Loucy (cell line): Measurements from ENCODE around the gene HSCB.

ENCODE experiments used
- EZH2phosphoT487 ChIP-seq: fragments of 200-600 bp; IDR thresholded peaks from 2 replicates; pipeline ENCODE4 v1.6.1; 2018; ENCODE audit warnings: antibody characterized with exemption, mild to moderate bottlenecking, moderate library complexity, borderline replicate concordance
- TF ChIP-seq, protein P1 (sequence below): fragments of 200-600 bp; sonication (generic); conservative IDR thresholded peaks from 2 replicates; pipeline ENCODE4 v1.5.1; 2014; ENCODE audit warnings: mild to moderate bottlenecking, antibody characterized with exemption, low read length

DNA sequence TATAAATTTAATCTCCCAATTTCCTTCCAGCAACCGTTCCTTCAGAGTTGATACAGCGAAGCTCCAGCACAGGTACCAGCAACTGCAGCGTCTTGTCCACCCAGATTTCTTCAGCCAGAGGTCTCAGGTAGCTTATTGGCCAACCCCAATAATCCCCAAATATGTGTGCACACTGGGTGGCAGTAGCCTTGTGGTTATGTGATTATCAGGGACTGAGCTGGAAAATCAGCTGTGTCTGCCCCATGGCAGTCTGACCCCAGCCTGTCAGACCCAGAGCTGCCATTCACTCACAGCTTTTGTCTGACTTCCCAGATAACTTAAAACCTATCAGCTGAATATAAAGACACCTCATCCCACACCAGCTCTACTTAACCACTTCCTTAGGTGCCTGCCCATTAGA is 2.0 kb downstream of the HSCB start:
- TF ChIP-seq, protein P1, sequence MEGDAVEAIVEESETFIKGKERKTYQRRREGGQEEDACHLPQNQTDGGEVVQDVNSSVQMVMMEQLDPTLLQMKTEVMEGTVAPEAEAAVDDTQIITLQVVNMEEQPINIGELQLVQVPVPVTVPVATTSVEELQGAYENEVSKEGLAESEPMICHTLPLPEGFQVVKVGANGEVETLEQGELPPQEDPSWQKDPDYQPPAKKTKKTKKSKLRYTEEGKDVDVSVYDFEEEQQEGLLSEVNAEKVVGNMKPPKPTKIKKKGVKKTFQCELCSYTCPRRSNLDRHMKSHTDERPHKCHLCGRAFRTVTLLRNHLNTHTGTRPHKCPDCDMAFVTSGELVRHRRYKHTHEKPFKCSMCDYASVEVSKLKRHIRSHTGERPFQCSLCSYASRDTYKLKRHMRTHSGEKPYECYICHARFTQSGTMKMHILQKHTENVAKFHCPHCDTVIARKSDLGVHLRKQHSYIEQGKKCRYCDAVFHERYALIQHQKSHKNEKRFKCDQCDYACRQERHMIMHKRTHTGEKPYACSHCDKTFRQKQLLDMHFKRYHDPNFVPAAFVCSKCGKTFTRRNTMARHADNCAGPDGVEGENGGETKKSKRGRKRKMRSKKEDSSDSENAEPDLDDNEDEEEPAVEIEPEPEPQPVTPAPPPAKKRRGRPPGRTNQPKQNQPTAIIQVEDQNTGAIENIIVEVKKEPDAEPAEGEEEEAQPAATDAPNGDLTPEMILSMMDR, result no peak
- TF ChIP-seq EZH2phosphoT487, result no peak
